ENCODE measurements around the gene ANXA8. TPM values are rescaled to one million over a fixed set of nuclear protein-coding genes. Genes with fewer than 3 reads are reported as not detected.

The ANXA8 gene
- total RNA-seq, 3 donors from 2014 or later (not counting 1 experiment from before 2014, with no cell fraction given) = not detected

GRCh38 chr10:47435081-47435480 is 48.8 kb downstream of the ANXA8 start:
- ATAC-seq = no peak
- Histone ChIP-seq H3K4me3 (ENCODE audit: low read length) (no peak overlapping the region), H3K9me3 (ENCODE audit: control insufficient read depth, insufficient read depth, low read length) (no peaks in the 10 kb centered on the region), H3K4me1 (ENCODE audit: control insufficient read depth, insufficient read depth, low read length) (no peaks in the 10 kb centered on the region), H3K27ac (ENCODE audit: low read length) (no peak overlapping the region), H3K36me3 (ENCODE audit: control insufficient read depth, insufficient read depth, low read length) (no peaks in the 10 kb centered on the region), H3K27me3 (ENCODE audit: control insufficient read depth, insufficient read depth, low read length) (no peaks in the 10 kb centered on the region)
- Mint-ChIP-seq H3K4me1 (no peaks in the 10 kb centered on the region), H3K36me3 (no peaks in the 10 kb centered on the region), H3K9me3 (peaks cover 0 to 5% of the 10 kb centered on the region in 2 donors), H3K27ac (no peak overlapping the region), H3K27me3 (ENCODE audit: low read depth in 2 of 2) (peaks cover 21 to 29% of the 10 kb centered on the region in 2 donors), H3K4me3 (no peak overlapping the region)
- DNase-seq = no peak
- TF ChIP-seq CTCF (IDR thresholded peaks at IDR 0.05) = no peak
- intact Hi-C loops (cut with micrococcal nuclease) = no loop called here

- no peaks in the 10 kb centered on the region for H3K9me3 Mint-ChIP-seq
- Histone ChIP-seq H3K27me3 (ENCODE audit: control insufficient read depth, insufficient read depth, low read length) (no peaks in the 10 kb centered on the region), H3K4me1 (ENCODE audit: control insufficient read depth, insufficient read depth, low read length) (no peaks in the 10 kb centered on the region), H3K4me3 (ENCODE audit: low read length) (no peak overlapping the region), H3K9me3 (ENCODE audit: control insufficient read depth, insufficient read depth, low read length) (no peaks in the 10 kb centered on the region), H3K36me3 (ENCODE audit: control insufficient read depth, insufficient read depth, low read length) (no peaks in the 10 kb centered on the region), H3K27ac (ENCODE audit: low read length) (no peak overlapping the region)
- H3K27me3 Mint-ChIP-seq (ENCODE audit: low read depth in 2 of 2) = peaks cover 6 to 9% of the 10 kb centered on the region in 2 donors
- H3K4me3 Mint-ChIP-seq = no peak overlapping the region
- WGBS (ENCODE audit: insufficient coverage) = 88% methylated on average over 4 of the region's 4 CpGs
- H3K27ac Mint-ChIP-seq = no peak overlapping the region
- ATAC-seq (no peak), DNase-seq (no peak)
- H3K36me3 Mint-ChIP-seq = no peaks in the 10 kb centered on the region
- H3K4me1 Mint-ChIP-seq = no peaks in the 10 kb centered on the region
- no peak for TF ChIP-seq CTCF (IDR thresholded peaks at IDR 0.05)
- intact Hi-C loops (cut with micrococcal nuclease) = no loop called here
These were observed 58.0 kb downstream of the ANXA8 start for GRCh38 chr10:47425813-47426419.

GRCh38 chr10:47424231-47424630 is 59.7 kb downstream of the ANXA8 start:
- no peak overlapping the region for H3K4me3 Mint-ChIP-seq
- Histone ChIP-seq H3K36me3 (ENCODE audit: control insufficient read depth, insufficient read depth, low read length) (no peaks in the 10 kb centered on the region), H3K4me3 (ENCODE audit: low read length) (no peak overlapping the region), H3K9me3 (ENCODE audit: control insufficient read depth, insufficient read depth, low read length) (no peaks in the 10 kb centered on the region), H3K27ac (ENCODE audit: low read length) (no peak overlapping the region), H3K4me1 (ENCODE audit: control insufficient read depth, insufficient read depth, low read length) (no peaks in the 10 kb centered on the region), H3K27me3 (ENCODE audit: control insufficient read depth, insufficient read depth, low read length) (no peaks in the 10 kb centered on the region)
- no peak for ATAC-seq
- no peaks in the 10 kb centered on the region for H3K4me1 Mint-ChIP-seq
- no peaks in the 10 kb centered on the region for H3K36me3 Mint-ChIP-seq
- TF ChIP-seq CTCF (IDR thresholded peaks at IDR 0.05) = no peak
- H3K9me3 Mint-ChIP-seq = no peaks in the 10 kb centered on the region
- no peak overlapping the region for H3K27ac Mint-ChIP-seq
- H3K27me3 Mint-ChIP-seq (ENCODE audit: low read depth in 2 of 2) = no peaks in the 10 kb centered on the region
- WGBS (ENCODE audit: insufficient coverage) = 82% methylated on average over 7 of the region's 8 CpGs
- no peak for DNase-seq
- intact Hi-C loops (cut with micrococcal nuclease) = no loop called here

- Mint-ChIP-seq H3K27ac (no peak overlapping the region), H3K9me3 (no peaks in the 10 kb centered on the region), H3K4me1 (no peaks in the 10 kb centered on the region), H3K36me3 (no peaks in the 10 kb centered on the region), H3K27me3 (ENCODE audit: low read depth in 2 of 2) (no peaks in the 10 kb centered on the region), H3K4me3 (no peak overlapping the region)
- Histone ChIP-seq H3K27me3 (ENCODE audit: control insufficient read depth, insufficient read depth, low read length) (no peaks in the 10 kb centered on the region), H3K27ac (ENCODE audit: low read length) (no peak overlapping the region), H3K4me3 (ENCODE audit: low read length) (no peak overlapping the region), H3K9me3 (ENCODE audit: control insufficient read depth, insufficient read depth, low read length) (no peaks in the 10 kb centered on the region), H3K36me3 (ENCODE audit: control insufficient read depth, insufficient read depth, low read length) (no peaks in the 10 kb centered on the region), H3K4me1 (ENCODE audit: control insufficient read depth, insufficient read depth, low read length) (no peaks in the 10 kb centered on the region)
- 98% methylated on average over 3 of the region's 4 CpGs for WGBS (ENCODE audit: insufficient coverage)
- ATAC-seq (no peak), DNase-seq (no peak)
- TF ChIP-seq CTCF (IDR thresholded peaks at IDR 0.05) = no peak
- intact Hi-C loops (cut with micrococcal nuclease) = no loop called here
These were observed 60.4 kb downstream of the ANXA8 start for GRCh38 chr10:47423476-47423875.
